GM06990 (cell line): ENCODE results near the gene FICD.

ENCODE experiments used
- DNase-seq: peaks from one replicate; pipeline ENCODE4 v3.0.0-alpha.2; 2011; ENCODE audit not compliant: insufficient read length; ENCODE audit errors: extremely low read depth
- H3K27me3 ChIP-seq: replicated peaks from 2 replicates; pipeline ENCODE4 v1.6.0; 2011; ENCODE audit warnings: low read length; ENCODE audit not compliant: control insufficient read depth, insufficient read depth
- H3K36me3 ChIP-seq: 2 replicates; pipeline ENCODE4 v1.5.1; 2011; ENCODE audit warnings: low read length; ENCODE audit not compliant: control insufficient read depth, insufficient read depth
- H3K4me3 ChIP-seq: replicated peaks from 2 replicates; pipeline ENCODE4 v1.5.1; 2011; ENCODE audit warnings: low read depth, mild to moderate bottlenecking, control low read depth, low read length
- CTCF ChIP-seq: IDR thresholded peaks from 2 replicates; pipeline ENCODE4 v1.5.1; 2011; ENCODE audit warnings: low read length, control low read depth, mild to moderate bottlenecking, inconsistent platforms; ENCODE audit not compliant: insufficient read depth, poor library complexity, severe bottlenecking

Gene FICD

GRCh38 chr12:108567406-108568337, 52.6 kb downstream of the FICD start:
- TF ChIP-seq CTCF = no peak
- Histone ChIP-seq H3K4me3 (peak overlapping the region; percentile 16), H3K27me3 (no peaks in the 10 kb centered on the region), H3K36me3 (peaks cover 21% of the 10 kb centered on the region)
- DNase-seq = peak; percentile 58

- Histone ChIP-seq H3K36me3 (peaks cover 21% of the 10 kb centered on the region), H3K4me3 (peak overlapping the region; percentile 16), H3K27me3 (no peaks in the 10 kb centered on the region)
- no peak for TF ChIP-seq CTCF
- peak; percentile 83 for DNase-seq
These were observed 53.5 kb downstream of the FICD start for GRCh38 chr12:108568338-108569154.
